ENCODE results near the gene COL9A3. TPM values are rescaled to one million over a fixed set of nuclear protein-coding genes. Genes with fewer than 3 reads are reported as not detected.

COL9A3 gene
- total RNA-seq, 3 donors from 2014 or later (not counting 1 experiment from before 2014, with no cell fraction given), result 1.9 TPM; not detected in 2

DNA sequence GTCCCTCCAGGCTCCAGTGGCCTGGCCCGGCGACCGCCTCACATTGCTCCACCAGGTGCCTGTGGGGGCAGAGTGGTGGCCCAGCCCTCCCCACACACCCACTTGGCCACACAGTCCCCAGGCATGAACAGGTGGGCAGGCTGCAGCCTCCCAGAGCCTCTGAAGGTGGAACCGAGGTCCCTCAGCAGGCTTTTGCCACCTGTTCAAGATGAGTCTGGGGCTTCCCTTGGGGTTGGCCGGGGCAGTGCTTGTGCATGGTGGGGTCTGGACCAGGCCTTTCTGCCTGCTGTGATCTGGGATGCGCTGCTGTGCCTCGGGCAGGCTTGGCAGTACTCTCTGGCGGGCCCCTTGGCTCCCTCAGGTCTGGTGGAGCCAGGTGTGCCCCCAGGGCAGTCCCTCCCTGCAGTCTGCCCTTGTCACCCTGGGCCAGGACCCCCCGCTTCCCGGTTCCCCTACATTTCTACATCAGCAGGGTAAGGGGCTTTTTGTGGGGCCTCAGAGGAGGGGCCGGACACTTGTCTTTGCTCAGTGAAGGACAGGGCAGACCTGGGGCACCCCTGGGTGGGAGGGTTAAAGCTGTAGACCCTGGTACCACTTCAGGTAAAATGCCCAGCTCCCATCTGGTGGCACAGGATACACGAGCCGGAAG lies 2.7 kb upstream of the COL9A3 start:
- ATAC-seq (peak in 1 of 3 donors; percentile 6), DNase-seq (no peak)
- Mint-ChIP-seq H3K9me3 (no peaks in the 10 kb centered on the region), H3K36me3 (no peaks in the 10 kb centered on the region), H3K27ac (no peak overlapping the region), H3K27me3 (ENCODE audit: low read depth in 2 of 2) (peaks cover 0 to 9% of the 10 kb centered on the region in 2 donors), H3K4me3 (no peak overlapping the region), H3K4me1 (no peaks in the 10 kb centered on the region)
- peaks cover 21% of the 10 kb centered on the region for H3K4me1 ChIP-seq (ENCODE audit: control insufficient read depth, insufficient read depth, low read length)
- H3K27me3 ChIP-seq (ENCODE audit: control insufficient read depth, insufficient read depth, low read length), result peaks cover 31% of the 10 kb centered on the region
- intact Hi-C loops (cut with micrococcal nuclease), result no loop called here
- WGBS (ENCODE audit: insufficient coverage), result 86% methylated on average over 12 of the region's 13 CpGs
- H3K36me3 ChIP-seq (ENCODE audit: control insufficient read depth, insufficient read depth, low read length), result peaks cover 39% of the 10 kb centered on the region
- H3K4me3 ChIP-seq (ENCODE audit: low read length), result no peak overlapping the region
- TF ChIP-seq, protein P1, sequence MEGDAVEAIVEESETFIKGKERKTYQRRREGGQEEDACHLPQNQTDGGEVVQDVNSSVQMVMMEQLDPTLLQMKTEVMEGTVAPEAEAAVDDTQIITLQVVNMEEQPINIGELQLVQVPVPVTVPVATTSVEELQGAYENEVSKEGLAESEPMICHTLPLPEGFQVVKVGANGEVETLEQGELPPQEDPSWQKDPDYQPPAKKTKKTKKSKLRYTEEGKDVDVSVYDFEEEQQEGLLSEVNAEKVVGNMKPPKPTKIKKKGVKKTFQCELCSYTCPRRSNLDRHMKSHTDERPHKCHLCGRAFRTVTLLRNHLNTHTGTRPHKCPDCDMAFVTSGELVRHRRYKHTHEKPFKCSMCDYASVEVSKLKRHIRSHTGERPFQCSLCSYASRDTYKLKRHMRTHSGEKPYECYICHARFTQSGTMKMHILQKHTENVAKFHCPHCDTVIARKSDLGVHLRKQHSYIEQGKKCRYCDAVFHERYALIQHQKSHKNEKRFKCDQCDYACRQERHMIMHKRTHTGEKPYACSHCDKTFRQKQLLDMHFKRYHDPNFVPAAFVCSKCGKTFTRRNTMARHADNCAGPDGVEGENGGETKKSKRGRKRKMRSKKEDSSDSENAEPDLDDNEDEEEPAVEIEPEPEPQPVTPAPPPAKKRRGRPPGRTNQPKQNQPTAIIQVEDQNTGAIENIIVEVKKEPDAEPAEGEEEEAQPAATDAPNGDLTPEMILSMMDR (IDR thresholded peaks at IDR 0.05), result no peak
- H3K27ac ChIP-seq (ENCODE audit: low read length), result no peak overlapping the region
- H3K9me3 ChIP-seq (ENCODE audit: control insufficient read depth, insufficient read depth, low read length), result no peaks in the 10 kb centered on the region

DNA sequence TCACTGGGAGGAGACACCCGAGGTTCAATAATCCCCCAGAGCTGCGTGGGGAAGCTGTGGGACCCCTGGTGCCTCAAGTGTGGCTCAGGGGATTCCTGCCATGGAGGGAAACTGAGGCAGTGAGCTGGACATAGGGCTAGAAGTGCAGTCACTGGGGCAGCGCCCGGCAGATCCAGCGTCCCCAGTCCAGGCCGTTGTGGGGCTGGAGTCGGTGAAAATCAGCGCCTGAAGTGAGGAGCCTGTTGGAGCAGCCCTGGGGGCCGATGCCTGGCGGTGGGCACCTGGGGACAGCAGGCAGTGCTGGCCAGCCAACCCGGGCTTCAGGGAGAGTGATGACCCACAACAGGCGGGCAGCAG lies 2.2 kb upstream of the COL9A3 start:
- TF ChIP-seq, protein P1 (IDR thresholded peaks at IDR 0.05), result no peak
- no peak overlapping the region for H3K4me3 Mint-ChIP-seq
- no peaks in the 10 kb centered on the region for H3K36me3 Mint-ChIP-seq
- peaks cover 0 to 9% of the 10 kb centered on the region in 2 donors for H3K27me3 Mint-ChIP-seq (ENCODE audit: low read depth in 2 of 2)
- H3K27ac Mint-ChIP-seq, result no peak overlapping the region
- DNase-seq (no peak), ATAC-seq (no peak)
- H3K4me1 ChIP-seq (ENCODE audit: control insufficient read depth, insufficient read depth, low read length), result peaks cover 21% of the 10 kb centered on the region
- H3K9me3 ChIP-seq (ENCODE audit: control insufficient read depth, insufficient read depth, low read length), result no peaks in the 10 kb centered on the region
- no peaks in the 10 kb centered on the region for H3K4me1 Mint-ChIP-seq
- H3K9me3 Mint-ChIP-seq, result no peaks in the 10 kb centered on the region
- no peak overlapping the region for H3K27ac ChIP-seq (ENCODE audit: low read length)
- intact Hi-C loops (cut with micrococcal nuclease), result no loop called here
- peaks cover 34% of the 10 kb centered on the region for H3K36me3 ChIP-seq (ENCODE audit: control insufficient read depth, insufficient read depth, low read length)
- no peak overlapping the region for H3K4me3 ChIP-seq (ENCODE audit: low read length)
- H3K27me3 ChIP-seq (ENCODE audit: control insufficient read depth, insufficient read depth, low read length), result peaks cover 31% of the 10 kb centered on the region
- 81% methylated on average over 12 of the region's 12 CpGs for WGBS (ENCODE audit: insufficient coverage)

DNA sequence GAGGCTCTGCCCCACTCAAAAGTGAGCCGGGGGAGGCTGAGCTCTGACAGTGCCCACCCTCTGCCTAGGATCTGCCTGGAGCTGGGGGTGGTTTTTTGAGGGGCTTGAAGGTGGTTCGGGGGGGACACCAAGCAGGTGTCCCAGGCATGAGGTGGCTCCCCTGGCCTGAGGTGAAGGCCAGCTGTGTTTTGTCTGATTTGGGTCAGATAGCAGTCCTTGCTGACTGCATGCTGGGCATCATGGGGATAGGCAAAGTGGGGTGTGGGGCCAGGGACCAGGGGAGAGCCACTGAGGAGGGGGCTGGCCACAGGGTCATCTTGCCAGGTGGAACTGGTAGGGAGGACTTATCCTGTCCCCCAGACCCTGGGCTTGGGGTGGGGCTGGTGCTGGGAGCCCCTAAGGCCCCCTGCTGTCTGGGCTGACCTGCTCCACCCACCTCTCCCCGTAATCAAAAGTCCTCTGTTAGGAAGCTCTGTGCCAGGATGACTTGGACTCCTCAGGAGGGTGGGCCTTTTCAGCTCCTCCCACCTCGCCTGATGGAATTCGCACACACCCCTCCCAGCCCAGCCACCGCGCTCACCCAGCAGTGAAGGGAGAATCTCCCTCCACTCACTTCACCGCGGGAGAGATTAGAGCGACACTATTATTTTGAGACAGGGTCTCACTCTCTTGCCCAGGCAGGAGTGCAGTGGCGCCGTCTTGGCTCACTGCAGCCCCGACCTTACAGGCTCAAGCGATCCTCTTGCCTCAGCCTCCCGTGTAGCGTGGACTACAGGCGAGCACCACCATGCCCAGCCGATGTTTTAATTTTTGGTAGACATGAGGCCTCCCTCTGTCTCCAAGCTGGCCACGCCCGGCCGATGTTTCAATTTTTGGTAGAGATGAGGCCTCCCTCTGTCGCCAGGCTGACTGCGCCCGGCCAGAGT lies 1.5 kb upstream of the COL9A3 start:
- no peak overlapping the region for H3K27ac ChIP-seq (ENCODE audit: low read length)
- H3K4me1 Mint-ChIP-seq, result no peaks in the 10 kb centered on the region
- peaks cover 21% of the 10 kb centered on the region for H3K4me1 ChIP-seq (ENCODE audit: control insufficient read depth, insufficient read depth, low read length)
- TF ChIP-seq, protein P1 (IDR thresholded peaks at IDR 0.05), result no peak
- peaks cover 28% of the 10 kb centered on the region for H3K36me3 ChIP-seq (ENCODE audit: control insufficient read depth, insufficient read depth, low read length)
- ATAC-seq, result peak in 1 of 3 donors; percentile 10
- H3K36me3 Mint-ChIP-seq, result no peaks in the 10 kb centered on the region
- intact Hi-C loops (cut with micrococcal nuclease), result no loop called here
- peaks cover 31% of the 10 kb centered on the region for H3K27me3 ChIP-seq (ENCODE audit: control insufficient read depth, insufficient read depth, low read length)
- DNase-seq, result no peak
- no peaks in the 10 kb centered on the region for H3K9me3 ChIP-seq (ENCODE audit: control insufficient read depth, insufficient read depth, low read length)
- no peaks in the 10 kb centered on the region for H3K9me3 Mint-ChIP-seq
- no peak overlapping the region for H3K4me3 Mint-ChIP-seq
- H3K27me3 Mint-ChIP-seq (ENCODE audit: low read depth in 2 of 2), result peaks cover 0 to 10% of the 10 kb centered on the region in 2 donors
- H3K27ac Mint-ChIP-seq, result no peak overlapping the region
- WGBS (ENCODE audit: insufficient coverage), result 45% methylated on average over 24 of the region's 24 CpGs
- H3K4me3 ChIP-seq (ENCODE audit: low read length), result no peak overlapping the region

Data from natural killer cell (primary cell).